GDM1 (cell line): ENCODE data around the gene SPG21.
A peak's percentile ranks its signal among the peaks of the same experiment; 100 is the strongest.

Experiments
- DNase-seq: peaks from one replicate; lab custom pipeline; 2025; lab: John Stamatoyannopoulos, UW

The SPG21 gene

DNA sequence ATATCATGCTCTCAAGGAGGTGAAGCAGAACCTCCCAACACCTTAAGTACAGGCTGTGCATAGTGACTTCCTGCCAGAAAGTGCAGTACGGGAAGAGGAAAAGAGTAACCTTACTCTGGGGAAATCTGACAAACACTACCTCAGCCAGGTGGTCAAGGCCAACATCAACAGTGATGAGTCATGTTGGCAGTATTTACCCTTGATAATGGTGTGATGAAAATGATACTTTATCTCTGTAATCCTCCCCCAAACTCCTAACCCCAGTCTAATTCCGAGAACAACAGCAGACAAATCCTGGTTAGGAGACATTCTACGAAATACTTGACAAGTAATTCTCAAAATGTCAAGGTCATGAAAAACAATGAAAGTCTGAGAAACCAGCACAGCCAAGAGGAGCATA is 51.5 kb downstream of the SPG21 start:
- no peak for DNase-seq

DNA sequence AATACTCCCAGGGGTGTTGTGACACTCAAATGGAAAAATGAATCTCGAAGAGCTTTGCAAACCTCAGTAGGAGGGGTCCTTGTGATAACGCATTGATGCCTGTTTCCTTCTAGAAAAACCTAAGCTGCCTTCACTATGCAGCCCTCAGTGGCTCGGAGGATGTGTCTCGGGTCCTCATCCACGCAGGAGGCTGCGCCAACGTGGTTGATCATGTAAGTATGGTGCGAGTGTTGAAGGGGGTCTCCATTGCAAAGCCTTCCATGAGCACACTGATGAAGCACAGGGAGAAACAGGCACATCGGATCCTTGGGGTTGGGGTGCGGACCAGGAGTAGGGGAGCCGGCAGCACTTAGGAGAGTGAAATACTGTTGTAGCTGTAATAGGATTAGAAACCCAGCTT is 55.7 kb downstream of the SPG21 start:
- DNase-seq, result no peak

- DNase-seq, result no peak
Measured at GRCh38 chr15:64931381-64931780, 58.3 kb downstream of the SPG21 start.

DNA sequence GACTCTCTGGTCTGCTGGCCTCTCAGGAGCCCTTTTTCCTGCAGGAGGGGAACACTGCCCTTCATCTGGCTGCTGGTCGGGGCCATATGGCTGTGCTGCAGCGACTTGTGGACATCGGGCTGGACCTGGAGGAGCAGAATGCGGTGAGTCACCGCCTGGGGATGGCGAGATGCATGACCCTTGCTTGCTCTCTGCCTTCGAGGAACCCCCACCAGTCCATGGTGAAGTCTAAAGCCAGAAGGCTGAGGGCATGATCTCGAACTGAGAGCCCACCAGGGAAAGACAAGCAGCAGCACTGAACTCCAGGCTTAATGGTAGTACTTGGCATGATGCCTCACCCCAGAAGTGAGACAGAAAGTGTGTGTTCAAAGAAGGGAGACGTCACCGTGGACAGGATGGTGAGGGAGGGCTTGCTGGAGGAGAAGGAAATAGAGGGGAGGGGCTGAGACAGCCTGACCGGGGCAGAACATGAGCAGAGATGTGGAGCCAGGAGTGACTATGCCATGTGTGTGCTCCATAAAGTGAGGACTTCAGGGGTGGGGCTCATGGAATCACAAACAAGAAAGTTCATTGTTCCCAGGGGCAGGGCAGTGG is 58.8 kb downstream of the SPG21 start:
- no peak for DNase-seq

DNA sequence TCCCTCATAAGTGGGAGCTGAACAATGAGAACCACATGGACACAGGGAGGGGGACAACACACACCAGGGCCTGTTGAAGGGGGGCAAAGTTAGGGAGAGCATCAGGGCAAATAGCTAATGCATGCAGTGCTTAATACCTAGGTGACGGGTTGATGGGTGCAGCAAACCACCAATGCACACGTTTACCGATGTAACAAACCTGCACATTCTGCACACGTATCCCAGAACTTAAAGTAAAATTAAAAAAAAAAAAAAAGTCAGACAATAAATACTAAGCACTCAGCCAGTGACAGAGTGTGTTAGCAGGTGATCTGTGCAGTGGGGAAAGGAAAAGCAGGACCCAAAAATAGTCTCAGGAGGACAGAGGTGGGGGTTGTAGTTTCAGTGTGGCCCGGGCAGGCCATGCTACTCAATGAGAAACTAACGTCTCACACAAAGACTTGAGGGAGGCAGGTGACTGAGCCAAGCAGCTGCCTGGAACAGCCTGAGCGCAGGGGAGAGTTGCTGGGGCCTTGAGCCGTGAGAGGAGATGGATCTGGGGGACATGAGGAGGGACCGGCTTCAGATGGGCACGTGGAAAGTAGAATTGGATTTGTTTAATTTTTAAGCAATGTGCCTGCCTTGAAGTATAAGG is 59.6 kb downstream of the SPG21 start:
- no peak for DNase-seq

- no peak for DNase-seq
Measured at GRCh38 chr15:64928626-64929220, 61.0 kb downstream of the SPG21 start.

DNA sequence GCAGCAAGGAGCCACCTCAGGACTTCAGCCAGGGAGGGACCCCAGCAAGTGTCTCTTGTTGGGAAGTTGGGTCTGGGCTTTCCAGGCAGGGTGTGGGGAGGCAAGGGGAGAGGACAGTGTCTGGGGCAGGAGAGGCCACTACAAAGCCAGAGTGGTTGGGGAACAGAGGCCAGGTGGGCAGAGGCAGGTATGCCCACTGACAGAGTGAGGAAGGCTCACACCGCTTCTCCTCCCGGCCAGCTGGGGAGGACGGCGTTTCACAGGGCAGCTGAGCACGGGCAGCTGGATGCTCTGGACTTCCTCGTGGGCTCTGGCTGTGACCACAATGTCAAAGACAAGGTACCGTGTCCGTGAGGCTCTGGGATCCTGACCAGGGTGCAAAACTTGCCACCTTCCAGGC is 63.1 kb downstream of the SPG21 start:
- no peak for DNase-seq

GRCh38 chr15:64925335-64926330 is 64.1 kb downstream of the SPG21 start:
- no peak for DNase-seq

- DNase-seq, result no peak
Measured at GRCh38 chr15:64923546-64923945, 66.2 kb downstream of the SPG21 start.

GRCh38 chr15:64921711-64922110 is 68.0 kb downstream of the SPG21 start:
- DNase-seq, result no peak

DNA sequence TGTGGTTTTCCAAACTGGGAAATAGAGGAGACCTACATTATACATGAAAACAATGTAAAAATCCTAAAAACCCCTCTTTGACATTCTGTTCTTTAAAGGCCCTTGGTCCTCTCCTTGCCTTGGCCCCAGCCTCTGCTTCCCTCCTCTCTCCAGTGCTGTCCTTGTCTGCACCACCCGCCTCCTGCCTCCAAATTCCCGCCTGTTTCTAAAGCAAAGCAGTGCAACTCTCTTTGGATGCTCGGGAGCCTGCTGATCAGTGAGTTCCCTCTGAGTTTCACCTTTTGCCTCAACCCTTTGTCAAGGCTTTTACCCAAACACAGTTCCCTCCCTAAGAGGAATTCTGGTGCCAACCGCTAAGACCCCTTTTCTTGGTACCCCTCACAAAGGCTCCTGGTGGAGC is 70.0 kb downstream of the SPG21 start:
- no peak for DNase-seq

- DNase-seq, result no peak
Measured at GRCh38 chr15:64917211-64917610, 72.5 kb downstream of the SPG21 start.

- peak; percentile 54 for DNase-seq
Measured at GRCh38 chr15:64916365-64916764, 73.3 kb downstream of the SPG21 start.

- no peak for DNase-seq
Measured at GRCh38 chr15:64915518-64916227, 74.0 kb downstream of the SPG21 start.
